GM18909 (cell line): ENCODE measurements around the gene CLCN1.
A peak's percentile ranks its signal among the peaks of the same experiment; 100 is the strongest.

Experiments used
- ATAC-seq: cut with Tn5 transposase; IDR thresholded peaks from one replicate; pipeline ENCODE4 v1.9.1; 2021; ENCODE audit warnings: mild to moderate bottlenecking; ENCODE audit not compliant: unreplicated experiment, poor library complexity

Gene CLCN1

DNA sequence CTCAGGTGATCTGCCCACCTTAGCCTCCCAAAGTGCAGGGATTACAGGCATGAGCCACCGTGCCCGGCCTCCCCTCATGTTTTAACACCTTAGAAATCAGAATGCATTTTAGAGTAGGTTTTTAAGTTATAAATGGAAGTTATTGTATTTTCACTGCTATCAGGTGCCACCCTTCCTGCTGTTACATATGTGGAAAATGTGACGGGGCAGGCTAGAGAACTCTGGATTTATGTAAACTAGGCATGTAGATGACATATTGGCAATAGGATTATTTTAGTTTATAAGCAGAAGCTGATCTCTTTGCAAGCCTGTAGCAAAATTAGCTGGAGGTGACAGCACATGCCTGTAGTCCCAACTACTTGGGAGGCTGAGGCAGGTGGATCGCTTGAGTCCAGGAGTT lies 25.6 kb upstream of the CLCN1 start:
- ATAC-seq: no peak

DNA sequence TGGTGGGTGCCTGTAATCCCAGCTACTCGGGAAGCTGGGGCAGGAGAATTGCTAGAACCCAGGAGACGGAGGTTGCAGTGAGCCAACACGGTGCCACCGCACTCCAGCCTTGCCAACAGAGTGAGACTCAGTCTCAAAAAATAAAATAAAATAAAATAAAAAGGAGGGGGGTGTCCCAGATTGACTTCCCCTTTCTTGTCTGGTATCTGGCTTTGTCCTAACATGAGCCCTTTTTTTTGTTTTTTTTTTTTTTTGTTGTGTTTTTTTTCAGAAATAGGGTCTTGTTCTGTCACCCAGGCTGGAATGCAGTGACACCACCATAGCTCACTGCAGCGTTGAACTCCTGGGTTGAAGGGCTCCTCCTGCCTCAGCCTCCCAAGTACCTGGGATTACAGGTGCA lies 23.0 kb upstream of the CLCN1 start:
- no peak for ATAC-seq

DNA sequence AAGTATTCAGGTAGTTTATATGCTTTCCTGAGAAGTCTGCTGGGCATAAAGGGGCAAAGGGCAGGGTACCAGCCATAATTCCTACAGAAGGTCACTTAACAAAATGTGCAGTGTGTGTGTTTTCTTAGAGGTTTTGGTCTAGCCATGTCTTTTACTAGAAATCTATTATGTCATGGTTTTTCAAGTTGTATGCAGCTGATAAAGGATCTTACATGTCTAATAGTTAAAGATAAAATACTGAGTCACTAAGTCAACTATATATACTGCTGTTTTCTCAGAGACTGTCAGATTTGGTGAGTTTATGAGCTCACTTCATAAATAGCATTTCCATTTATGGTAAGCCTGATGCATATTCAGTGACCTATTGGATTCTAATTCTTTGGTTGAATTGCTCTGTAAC lies 20.0 kb upstream of the CLCN1 start:
- ATAC-seq: no peak

DNA sequence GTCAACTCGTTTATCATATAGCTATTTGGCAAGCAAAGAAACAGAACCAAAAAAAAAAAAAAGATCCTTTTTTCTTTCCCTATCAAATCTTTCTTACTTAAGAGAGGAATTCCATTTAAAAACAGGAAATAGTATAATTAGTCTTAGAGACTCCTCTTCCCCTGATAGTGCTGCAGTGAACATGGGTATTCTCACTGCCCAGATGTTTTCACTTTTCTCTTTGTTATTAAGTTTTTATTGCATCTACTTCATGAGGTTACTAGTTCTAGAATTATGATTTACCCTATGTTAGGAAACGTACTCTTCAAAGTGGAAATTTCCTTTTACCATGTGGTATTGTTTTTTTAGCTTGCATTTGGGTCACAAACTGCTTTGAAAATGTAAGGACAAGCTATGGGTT lies 19.2 kb upstream of the CLCN1 start:
- no peak for ATAC-seq

DNA sequence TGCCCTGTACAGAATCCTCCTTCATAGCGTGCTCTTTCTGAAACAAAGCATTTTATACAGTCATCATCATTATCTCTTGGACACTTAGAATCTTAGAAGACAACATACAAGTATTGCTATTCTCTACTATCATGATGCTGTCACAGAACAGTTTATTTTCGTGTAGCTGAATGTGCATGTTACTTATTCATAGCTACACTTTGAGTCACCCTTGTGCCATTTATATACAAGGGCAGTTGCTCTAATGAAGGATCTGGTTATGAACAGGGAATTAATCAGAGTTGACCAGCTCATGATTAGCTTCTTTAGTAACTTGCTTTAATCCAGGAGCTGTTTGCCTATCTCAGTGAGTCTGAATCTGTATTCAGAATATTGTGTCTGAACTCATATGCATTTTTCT lies 16.6 kb upstream of the CLCN1 start:
- no peak for ATAC-seq

DNA sequence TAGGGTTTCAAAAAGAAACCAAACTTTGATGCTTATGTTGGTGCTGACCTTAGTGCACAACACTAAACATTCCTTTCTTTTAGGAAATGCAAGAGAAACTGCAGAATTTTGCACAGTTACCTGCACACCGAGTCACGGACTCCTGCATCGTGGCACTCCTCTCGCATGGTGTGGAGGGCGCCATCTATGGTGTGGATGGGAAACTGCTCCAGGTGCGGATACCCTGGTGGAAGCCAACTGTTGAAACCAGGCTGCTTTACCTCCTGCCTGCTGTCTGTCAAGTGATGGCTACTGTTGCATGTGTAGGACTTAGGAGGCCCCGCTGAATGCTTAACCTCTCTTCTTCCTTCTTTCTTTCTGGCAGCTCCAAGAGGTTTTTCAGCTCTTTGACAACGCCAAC lies 16.1 kb upstream of the CLCN1 start:
- no peak for ATAC-seq

DNA sequence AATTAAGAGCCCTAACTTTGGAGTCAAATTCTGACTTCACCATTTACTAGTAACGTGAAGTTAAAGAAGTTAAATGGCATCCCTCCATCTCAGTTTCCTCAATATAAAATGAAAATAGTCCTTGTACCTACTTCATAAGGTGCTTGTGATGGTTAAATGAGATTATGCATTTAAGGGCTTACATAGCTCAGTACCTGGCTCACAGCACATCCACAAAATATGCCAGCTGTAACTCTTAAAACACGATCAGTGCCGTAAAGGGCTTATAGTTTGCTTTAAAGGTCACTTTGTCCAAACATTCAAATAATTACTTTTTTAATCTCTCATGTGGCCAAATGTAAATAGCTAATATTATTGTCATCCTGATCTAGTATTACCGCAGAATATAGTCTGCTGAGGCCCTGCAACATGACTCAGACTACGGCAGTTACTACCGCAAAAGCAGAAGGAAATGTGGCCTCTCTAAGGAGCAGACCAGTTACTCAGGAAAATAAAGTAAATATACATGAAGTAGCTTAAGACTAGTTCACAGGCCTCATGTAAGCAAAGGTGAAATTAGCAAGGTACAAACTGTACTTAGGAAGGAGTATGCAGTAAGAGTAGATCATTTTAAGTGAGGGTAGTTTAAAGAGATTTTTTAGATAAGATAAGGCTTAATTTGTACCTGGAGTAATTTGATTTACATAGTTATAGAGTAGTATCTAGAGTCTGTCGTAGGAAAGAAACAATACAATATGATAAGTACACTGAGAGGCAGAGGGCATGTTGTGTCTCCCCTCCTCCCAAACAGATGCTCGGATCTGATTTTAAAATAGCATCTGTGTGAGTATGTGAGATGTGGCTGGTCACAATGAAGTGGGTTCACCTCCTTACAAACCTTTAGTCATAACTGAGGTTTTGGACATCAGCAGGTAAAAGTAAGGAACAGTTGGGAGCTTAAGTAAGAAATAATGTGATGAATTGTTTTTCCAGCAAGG lies 14.7 kb upstream of the CLCN1 start:
- ATAC-seq: no peak

DNA sequence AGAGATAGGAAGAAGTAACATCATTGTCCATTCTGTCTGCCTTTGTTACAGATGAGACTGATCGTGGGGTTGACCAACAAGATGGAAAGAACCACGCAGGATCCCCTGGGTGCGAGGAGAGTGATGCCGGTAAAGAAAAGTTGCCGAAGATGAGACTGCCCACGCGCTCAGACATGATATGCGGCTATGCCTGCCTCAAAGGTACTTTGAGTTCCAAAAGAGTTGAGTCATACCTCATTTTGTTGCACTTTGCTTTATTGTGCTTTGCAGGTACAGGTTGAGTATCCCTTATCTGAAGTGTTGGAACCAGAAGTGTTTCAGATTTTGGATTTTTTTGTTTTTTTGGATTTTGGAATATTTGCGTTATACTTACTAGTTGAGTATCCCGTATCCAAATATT lies 12.2 kb upstream of the CLCN1 start:
- no peak for ATAC-seq

DNA sequence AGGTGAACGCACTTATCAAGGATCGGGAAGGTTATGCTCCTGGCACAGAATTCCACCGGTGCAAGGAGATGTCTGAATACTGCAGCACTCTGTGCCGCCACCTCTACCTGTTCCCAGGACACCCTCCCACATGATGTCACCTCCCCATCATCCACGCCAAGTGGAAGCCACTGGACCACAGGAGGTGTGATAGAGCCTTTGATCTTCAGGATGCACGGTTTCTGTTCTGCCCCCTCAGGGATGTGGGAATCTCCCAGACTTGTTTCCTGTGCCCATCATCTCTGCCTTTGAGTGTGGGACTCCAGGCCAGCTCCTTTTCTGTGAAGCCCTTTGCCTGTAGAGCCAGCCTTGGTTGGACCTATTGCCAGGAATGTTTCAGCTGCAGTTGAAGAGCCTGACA lies 11.0 kb upstream of the CLCN1 start:
- no peak for ATAC-seq

DNA sequence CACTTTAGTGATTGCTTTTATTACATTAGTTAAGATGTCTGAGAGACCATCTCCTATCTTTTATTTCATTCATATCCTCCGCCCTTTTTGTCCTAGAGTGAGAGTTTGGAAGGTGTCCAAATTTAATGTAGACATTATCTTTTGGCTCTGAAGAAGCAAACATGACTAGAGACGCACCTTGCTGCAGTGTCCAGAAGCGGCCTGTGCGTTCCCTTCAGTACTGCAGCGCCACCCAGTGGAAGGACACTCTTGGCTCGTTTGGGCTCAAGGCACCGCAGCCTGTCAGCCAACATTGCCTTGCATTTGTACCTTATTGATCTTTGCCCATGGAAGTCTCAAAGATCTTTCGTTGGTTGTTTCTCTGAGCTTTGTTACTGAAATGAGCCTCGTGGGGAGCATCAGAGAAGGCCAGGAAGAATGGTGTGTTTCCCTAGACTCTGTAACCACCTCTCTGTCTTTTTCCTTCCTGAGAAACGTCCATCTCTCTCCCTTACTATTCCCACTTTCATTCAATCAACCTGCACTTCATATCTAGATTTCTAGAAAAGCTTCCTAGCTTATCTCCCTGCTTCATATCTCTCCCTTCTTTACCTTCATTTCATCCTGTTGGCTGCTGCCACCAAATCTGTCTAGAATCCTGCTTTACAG lies 10.4 kb upstream of the CLCN1 start:
- ATAC-seq: no peak

DNA sequence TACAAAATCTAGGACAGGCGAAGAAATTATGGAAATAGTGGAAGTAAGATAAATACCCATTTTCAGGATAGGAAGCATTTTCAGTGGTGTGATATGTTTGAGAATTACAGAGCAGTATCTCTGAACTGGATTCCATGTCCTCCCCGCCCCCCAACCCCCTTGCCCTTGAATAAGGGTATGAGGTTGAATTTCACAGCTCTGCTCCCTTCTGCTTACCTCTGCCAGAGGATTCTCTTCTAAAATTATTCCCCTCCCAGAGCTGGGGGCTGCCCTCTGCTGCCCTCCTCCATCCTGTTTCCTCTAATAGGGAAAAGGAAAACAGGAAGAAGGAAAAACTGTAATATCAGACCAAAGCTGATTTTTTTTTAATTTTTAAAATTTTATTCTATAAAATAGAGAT lies 7.3 kb upstream of the CLCN1 start:
- ATAC-seq: no peak

DNA sequence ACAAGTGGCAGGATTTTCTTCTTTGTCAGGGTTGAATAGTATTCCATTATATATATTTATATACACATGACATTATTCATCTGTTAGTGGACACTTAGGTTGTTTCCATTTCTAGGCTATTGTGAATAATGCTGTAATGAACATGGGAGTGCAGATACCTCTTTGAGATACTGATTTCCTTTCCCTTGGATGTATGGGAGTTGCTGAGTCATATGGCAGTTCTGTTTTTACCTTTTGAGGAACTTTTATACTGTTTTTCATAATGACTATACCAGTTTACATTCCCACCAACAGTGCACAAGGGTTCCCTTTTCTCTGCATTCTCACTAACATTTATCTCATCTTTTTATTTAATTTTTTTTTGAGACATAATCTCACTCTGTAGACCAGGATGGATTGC lies 1.8 kb upstream of the CLCN1 start:
- no peak for ATAC-seq

DNA sequence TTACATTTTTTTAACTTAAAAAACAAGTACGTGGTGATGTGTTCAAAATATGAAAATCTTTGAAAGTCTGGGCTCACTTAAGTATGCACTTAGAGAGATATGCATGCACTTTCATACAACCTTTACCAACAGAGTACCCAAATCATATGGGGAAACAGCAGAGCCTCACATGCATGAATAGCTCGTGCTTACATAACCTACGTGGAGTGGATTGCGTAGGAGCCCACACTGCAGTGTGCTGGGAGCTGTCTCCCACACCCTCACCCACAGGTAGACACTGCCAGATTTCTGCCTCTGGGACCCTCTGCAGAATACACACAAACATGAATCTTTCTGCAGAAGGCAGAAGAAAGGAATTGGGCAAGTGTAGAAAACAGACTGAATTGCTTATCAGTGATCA lies 581 bp downstream of the CLCN1 start:
- ATAC-seq: no peak

DNA sequence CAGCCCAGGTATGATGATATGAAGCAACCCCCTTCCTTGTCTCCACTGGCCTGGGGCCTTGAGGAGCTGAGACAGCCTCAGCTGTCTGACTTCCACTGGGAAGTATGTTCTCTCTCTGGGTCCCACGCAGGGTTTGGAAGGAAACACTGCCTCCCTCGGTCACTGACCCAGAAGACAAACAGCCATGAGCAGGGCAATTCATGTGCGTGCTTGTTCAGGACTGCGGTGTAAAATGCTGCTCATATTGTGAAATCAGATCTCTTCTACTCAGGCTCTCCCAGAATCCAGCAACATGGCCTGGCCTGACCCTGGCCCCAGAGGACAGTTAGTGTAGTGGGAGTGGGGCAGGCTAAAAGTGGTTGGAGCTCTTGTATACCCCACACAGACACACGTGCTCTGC lies 2.8 kb downstream of the CLCN1 start:
- no peak for ATAC-seq

DNA sequence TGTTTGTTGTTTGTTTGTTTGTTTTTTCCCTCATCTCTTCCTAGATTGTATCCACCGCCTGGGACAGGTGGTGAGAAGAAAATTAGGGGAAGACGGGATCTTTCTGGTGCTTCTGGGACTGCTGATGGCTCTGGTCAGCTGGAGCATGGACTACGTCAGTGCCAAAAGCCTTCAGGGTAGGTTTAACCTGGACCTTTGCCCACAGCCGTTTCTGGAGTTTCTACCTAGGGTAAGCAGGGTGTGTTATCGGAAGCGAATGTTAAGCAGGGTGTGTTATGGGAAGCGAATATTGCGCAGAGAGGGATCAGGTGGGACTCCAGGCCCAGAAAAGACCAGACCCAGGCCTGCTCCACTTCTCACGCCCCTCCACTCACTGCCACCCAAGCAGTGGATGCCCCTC lies 4.7 kb downstream of the CLCN1 start:
- ATAC-seq: no peak

DNA sequence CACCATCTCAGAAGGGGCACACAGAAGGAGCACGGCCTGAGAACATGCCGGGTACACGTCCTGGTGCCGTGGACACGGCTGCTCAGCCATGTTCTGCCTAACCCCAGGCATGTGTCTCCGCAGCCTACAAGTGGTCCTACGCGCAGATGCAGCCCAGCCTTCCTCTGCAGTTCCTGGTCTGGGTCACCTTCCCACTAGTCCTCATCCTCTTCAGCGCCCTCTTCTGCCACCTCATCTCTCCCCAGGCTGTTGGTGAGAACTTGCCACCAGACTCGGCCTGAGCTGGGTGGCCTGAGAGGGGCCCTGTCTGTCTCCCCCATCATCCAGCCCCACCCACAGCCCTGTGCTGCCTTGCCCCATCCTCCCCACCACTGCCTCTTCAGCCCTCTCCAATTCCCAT lies 5.3 kb downstream of the CLCN1 start:
- ATAC-seq: no peak

DNA sequence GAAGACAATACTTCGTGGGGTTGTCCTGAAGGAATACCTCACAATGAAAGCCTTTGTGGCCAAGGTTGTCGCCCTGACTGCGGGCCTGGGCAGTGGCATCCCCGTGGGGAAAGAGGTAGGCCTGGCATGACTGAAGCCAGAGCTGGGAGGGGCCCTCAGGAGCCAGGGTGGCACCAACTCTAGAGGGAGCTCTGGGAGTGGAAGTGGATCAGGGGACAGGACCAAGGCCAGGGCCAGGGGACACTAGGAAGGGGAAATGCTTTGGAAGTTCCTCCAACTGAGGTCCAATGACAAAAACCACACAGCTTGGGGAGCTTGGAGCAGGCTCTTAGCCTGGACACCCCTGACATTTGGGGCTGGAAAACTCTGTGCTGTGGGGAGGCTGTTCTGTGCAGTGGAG lies 5.8 kb downstream of the CLCN1 start:
- no peak for ATAC-seq

DNA sequence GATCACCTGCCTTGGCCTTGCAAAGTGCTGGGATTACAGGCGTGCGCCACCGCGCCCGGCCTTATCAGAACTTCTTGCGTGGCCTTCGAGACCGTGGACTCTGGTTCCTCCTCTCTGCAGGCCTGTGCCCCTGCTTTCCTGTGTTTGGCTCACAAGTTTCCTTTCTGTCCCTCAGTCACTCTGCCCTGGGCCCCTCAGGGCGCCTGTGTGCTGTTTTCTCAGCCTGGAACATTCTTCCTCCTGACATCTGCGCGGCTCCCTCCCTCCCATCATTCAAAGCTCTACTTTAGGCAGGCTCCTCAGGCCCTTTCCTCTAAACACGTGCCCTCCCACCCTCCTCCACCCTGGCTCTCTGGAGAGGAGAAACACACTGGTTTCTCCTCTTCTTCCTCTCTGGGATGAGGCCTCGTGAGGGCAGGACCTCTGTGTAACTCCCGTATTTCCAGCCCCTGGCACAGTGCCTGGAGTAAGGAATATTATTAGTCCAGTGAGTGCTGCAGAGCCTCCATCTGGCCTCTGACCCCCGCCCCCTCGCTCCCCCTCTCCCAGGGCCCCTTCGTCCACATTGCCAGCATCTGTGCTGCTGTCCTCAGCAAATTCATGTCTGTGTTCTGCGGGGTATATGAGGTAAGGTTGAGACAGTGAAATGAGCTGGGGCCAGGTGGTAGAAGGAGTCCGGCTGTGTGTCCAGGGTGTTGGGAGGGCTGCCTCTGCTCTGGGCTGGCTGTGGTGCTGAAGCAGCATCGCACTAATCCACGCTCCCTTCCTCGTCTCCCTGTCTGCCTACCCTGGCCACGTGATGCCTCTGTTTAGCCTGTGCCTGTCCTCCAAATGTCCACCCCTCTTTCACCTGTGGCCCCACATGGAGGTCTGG lies 7.1 kb downstream of the CLCN1 start:
- ATAC-seq: no peak

DNA sequence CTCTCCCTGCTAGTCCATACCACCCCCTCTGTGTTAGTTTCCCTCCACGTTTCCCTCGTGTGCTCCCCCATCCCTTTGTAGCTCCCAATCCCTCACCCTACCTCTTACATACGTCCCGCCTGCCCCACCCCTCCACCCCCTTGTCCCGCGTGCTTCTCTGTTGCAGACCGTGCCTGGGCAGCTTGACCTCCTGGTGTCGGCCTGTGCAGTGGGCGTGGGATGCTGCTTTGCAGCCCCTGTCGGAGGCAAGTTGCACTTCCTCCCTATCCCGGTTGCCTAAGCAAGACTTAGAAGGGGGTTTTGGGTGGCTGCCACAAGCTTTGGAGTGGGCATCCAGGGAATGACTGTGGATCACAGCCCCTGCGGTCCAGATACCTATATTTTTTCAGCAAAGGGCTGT lies 7.7 kb downstream of the CLCN1 start:
- no peak for ATAC-seq

DNA sequence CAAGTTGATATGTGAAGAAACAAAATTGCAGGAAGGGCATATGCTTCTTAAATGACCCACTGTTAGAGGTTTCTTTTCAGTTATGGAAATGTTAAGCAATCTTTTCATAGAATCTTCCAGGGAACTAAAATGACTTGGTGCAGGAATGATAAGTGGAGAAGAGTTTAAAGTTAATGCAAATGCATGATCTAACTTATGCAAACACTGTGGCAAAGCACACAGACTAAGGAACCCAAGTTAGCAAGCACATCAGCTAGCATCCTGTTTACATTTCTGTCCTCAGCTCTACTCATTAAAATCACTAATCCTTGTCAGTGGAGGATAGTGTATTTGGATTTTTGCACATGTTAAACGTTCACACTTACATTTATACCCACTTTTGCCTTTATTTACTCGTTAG lies 9.3 kb downstream of the CLCN1 start:
- ATAC-seq: peak; percentile 74

DNA sequence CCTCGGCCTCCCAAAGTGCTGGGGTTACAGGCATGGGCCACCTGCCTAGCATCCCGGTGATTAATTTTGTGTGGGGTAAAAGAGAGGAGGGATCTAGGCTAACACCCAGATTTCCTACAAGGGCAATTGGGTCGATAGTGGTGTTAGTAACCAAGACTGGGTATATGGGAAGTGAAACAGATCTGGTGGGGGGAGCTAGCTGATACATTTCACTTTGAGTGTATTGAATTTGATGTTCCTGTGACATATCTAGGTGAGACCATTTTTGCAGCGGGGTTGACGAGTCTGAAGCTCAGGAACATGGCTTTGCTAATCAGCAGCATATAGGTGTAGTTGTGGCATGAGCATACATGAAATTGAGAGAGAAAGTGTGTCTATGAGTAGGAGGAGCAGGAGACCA lies 12.0 kb downstream of the CLCN1 start:
- ATAC-seq: peak; percentile 73
